Ascending aorta (tissue), 2 donors: ENCODE data around the gene ADGRD2. TPM values are rescaled to one million over a fixed set of nuclear protein-coding genes. Genes with fewer than 3 reads are reported as not detected.

Experiments used
- DNase-seq, 2 donors: peaks; one replicate each; pipeline ENCODE4 v3.0.0-alpha.2; 2019; ENCODE audit warnings: low spot score in 2 of 2
- H3K27ac ChIP-seq, 2 donors: fragments of 200-600 bp; sonication (generic); one replicate each; pipeline ENCODE4 v1.5.1; 2016 to 2017; ENCODE audit warnings: mild to moderate bottlenecking in 1 of 2
- H3K27me3 ChIP-seq: fragments of 200-600 bp; sonication (generic); one replicate; pipeline ENCODE4 v1.5.1; 2017
- H3K36me3 ChIP-seq, 2 donors: fragments of 200-600 bp; sonication (generic); one replicate each; pipeline ENCODE4 v1.5.1; 2016
- H3K4me1 ChIP-seq, 2 donors: fragments of 200-600 bp; sonication (generic); one replicate each; pipeline ENCODE4 v1.5.1; 2016 to 2017; ENCODE audit warnings: mild to moderate bottlenecking in 1 of 2
- H3K4me3 ChIP-seq, 2 donors: fragments of 200-600 bp; sonication (generic); one replicate each; pipeline ENCODE4 v1.5.1; 2016 to 2017; ENCODE audit warnings: mild to moderate bottlenecking in 1 of 2
- H3K9me3 ChIP-seq, 2 donors: fragments of 200-600 bp; sonication (generic); one replicate each; pipeline ENCODE4 v1.5.1; 2016
- intact Hi-C: fragments of 100-400 bp; cut with DNase I; formaldehyde crosslinking; loops from one replicate; pipeline ENCODE4 v1.15.1; 2023
- total RNA-seq: library from RNA; depleted of rRNA; stranded (reverse); fragments of >200 nt; gene quantifications from one replicate; pipeline ENCODE4 v1.1.0, GENCODE V29; 2016
- TF ChIP-seq, protein P1 (sequence below), 3 experiments: fragments of 200-600 bp in 2 of 3; fragments of 450-650 bp in 1 of 3; sonication (generic) in 2 of 3; IDR thresholded peaks; one replicate each; pipeline ENCODE4 v1.5.1; 2016 to 2019; ENCODE audit warnings: antibody characterized with exemption in 3 of 3, mild to moderate bottlenecking in 1 of 3, moderate library complexity in 1 of 3

ADGRD2 gene
- total RNA-seq, 1 donor from 2014 or later = not detected

GRCh38 chr9:124411514-124412227 lies 38.6 kb upstream of the ADGRD2 start:
- TF ChIP-seq, protein P1, sequence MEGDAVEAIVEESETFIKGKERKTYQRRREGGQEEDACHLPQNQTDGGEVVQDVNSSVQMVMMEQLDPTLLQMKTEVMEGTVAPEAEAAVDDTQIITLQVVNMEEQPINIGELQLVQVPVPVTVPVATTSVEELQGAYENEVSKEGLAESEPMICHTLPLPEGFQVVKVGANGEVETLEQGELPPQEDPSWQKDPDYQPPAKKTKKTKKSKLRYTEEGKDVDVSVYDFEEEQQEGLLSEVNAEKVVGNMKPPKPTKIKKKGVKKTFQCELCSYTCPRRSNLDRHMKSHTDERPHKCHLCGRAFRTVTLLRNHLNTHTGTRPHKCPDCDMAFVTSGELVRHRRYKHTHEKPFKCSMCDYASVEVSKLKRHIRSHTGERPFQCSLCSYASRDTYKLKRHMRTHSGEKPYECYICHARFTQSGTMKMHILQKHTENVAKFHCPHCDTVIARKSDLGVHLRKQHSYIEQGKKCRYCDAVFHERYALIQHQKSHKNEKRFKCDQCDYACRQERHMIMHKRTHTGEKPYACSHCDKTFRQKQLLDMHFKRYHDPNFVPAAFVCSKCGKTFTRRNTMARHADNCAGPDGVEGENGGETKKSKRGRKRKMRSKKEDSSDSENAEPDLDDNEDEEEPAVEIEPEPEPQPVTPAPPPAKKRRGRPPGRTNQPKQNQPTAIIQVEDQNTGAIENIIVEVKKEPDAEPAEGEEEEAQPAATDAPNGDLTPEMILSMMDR (IDR thresholded peaks at IDR 0.05) = no peak
- intact Hi-C loops = loop anchor here (10.0 kb wide), 3 partner anchors 127 to 533 kb away; partner anchors contain the start of gene GOLGA1
- Histone ChIP-seq H3K27me3 (no peaks in the 10 kb centered on the region), H3K36me3 (peaks cover 47 to 64% of the 10 kb centered on the region in 2 donors), H3K9me3 (no peaks in the 10 kb centered on the region), H3K4me1 (peaks cover 4 to 10% of the 10 kb centered on the region in 2 donors), H3K27ac (no peak overlapping the region), H3K4me3 (no peak overlapping the region)
- no peak for DNase-seq

- TF ChIP-seq, protein P1 (IDR thresholded peaks at IDR 0.05) = no peak
- intact Hi-C loops = loop anchor here (10.0 kb wide), 3 partner anchors 127 to 533 kb away; partner anchors contain the start of gene GOLGA1
Observed at GRCh38 chr9:124412228-124412575, 38.0 kb upstream of the ADGRD2 start.

DNA sequence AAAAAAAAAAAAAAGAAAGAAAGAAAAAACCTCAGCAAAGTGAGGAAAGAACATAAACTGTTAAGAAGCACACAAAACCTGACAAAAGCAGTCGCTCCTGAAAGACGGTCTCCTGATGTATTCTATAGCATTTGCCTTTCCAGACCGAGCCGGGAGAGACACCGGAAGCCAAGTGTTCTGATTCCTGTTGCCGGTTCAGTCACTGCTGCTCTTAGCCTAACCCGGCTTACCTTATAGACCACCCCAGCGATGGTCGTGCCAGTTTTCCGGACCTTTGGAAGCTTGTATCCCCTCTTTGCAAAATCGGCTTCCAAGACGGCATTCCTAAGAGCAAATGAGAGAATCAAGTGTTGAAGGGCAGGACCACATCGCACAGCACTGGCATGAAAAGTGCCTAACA lies 35.6 kb upstream of the ADGRD2 start:
- TF ChIP-seq, protein P1 (IDR thresholded peaks at IDR 0.05) = no peak
- peaks cover 37% of the 10 kb centered on the region in 2 donors for H3K36me3 ChIP-seq
- H3K4me1 ChIP-seq = peaks cover 4 to 10% of the 10 kb centered on the region in 2 donors
- peak overlapping the region; percentile 78 to 93 for H3K4me3 ChIP-seq
- peak overlapping the region in 1 of 2 donors; percentile 44 for H3K27ac ChIP-seq
- H3K9me3 ChIP-seq = no peaks in the 10 kb centered on the region
- no peak for DNase-seq
- no peaks in the 10 kb centered on the region for H3K27me3 ChIP-seq
- intact Hi-C loops = loop anchor here (5.0 to 10.0 kb wide), 4 partner anchors 130 to 530 kb away; partner anchors contain the start of genes ARPC5L, GOLGA1 and RPL35

More at GRCh38 chr9:124412228-124412575, 38.0 kb upstream of the ADGRD2 start:
- no peaks in the 10 kb centered on the region for H3K27me3 ChIP-seq
- no peaks in the 10 kb centered on the region for H3K9me3 ChIP-seq
- DNase-seq = no peak
- peaks cover 47 to 59% of the 10 kb centered on the region in 2 donors for H3K36me3 ChIP-seq
- no peak overlapping the region for H3K4me3 ChIP-seq
- H3K4me1 ChIP-seq = peaks cover 4 to 10% of the 10 kb centered on the region in 2 donors
- H3K27ac ChIP-seq = no peak overlapping the region

DNA sequence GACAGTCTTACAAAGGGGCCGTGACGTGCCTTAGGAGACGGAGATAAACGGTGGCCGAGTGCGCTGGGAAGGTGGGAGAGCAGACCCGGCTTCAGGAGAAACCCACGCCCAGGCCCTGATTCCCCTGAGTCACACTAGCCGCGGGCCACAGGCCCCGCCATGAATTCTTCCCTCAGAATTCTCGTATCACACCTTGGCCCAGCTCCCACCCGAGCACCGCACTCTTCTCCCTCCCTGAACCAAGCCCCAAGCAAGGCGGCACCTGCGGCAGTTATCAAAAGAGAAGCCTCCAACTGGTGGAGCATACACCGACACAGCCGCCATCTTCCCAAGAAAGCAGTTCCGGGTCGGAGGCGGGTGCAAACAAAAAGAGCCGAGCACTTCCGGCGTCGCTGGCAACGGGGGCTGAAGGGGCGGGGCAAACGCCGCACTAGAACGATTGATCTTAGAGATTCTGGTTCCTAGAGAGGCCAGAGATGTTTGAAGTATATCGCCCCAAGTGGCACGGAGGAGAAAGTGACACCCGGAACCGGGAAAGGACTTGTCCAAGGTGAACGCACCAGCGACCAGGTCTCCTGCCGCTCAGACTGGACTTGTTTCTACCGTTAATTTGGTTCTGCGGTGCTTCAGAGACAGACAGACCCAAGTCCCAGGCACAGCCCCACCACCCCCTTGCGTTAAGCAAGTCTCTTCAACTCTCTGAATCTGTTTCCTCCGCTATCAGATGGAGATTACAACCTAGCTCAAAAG lies 35.0 kb upstream of the ADGRD2 start, which contains the start of gene PSMB7:
Gene PSMB7 (minus strand): TSS at position 341 of the 750 bp plus-strand sequence. CDS start 17 bp downstream, at position 324.
- Histone ChIP-seq H3K4me1 (peaks cover 4 to 10% of the 10 kb centered on the region in 2 donors), H3K36me3 (peaks cover 33 to 34% of the 10 kb centered on the region in 2 donors), H3K9me3 (no peaks in the 10 kb centered on the region), H3K27me3 (no peaks in the 10 kb centered on the region), H3K4me3 (peak within 1 kb of the TSS; percentile 78 to 93), H3K27ac (peak within 1 kb of the TSS in 1 of 2 donors; percentile 44)
- TF ChIP-seq, protein P1 (IDR thresholded peaks at IDR 0.05) = peak; percentile 79 to 87 (median 84)
- DNase-seq = peak; percentile 80 to 97
- intact Hi-C loops = loop anchor here (5.0 to 10.0 kb wide), 4 partner anchors 130 to 530 kb away; partner anchors contain the start of genes ARPC5L, GOLGA1 and RPL35

DNA sequence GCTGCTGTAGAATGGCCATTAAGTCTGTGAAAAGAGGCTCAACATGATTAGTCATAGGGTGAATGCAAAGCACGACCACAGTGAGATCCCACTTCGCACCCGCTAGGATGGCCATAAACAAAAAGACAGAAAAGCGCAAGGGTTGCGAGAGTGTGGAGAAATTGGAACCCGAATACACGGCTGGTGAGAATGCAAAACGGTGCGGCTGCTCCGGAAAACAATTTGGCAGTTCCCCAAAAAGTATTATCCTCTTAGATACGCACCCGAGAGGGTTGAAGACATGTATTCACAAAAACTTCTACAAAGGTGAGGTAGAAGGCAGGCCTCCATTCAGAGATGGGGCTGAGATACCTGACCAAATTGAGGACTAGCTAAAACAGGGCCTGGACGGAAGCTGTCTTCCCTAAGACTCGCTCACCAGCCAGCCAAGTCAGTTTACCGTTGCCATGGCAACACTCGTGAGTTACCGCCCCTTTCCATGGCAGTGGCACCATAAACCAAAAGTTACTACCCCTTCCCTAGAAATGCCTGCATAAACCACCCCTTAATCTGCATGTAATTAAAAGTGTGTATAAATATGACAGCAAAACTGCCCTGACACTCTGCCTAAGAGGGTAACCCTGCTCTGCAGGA lies 34.3 kb upstream of the ADGRD2 start:
- no peak overlapping the region for H3K27ac ChIP-seq
- intact Hi-C loops = loop anchor here (5.0 to 10.0 kb wide), 4 partner anchors 131 to 529 kb away; partner anchors contain the start of genes ARPC5L, GOLGA1 and RPL35
- H3K4me3 ChIP-seq = peak overlapping the region; percentile 78 to 93

More for the DNA sequence above, 34.3 kb upstream of the ADGRD2 start:
- no peak for DNase-seq
- H3K36me3 ChIP-seq = peaks cover 26 to 27% of the 10 kb centered on the region in 2 donors
- no peaks in the 10 kb centered on the region for H3K9me3 ChIP-seq
- H3K27me3 ChIP-seq = no peaks in the 10 kb centered on the region
- TF ChIP-seq, protein P1 (IDR thresholded peaks at IDR 0.05) = no peak
- peaks cover 4 to 10% of the 10 kb centered on the region in 2 donors for H3K4me1 ChIP-seq
